ENCODE results near the gene ABHD8. TPM values are rescaled to one million over a fixed set of nuclear protein-coding genes. Genes with fewer than 3 reads are reported as not detected.

Gene ABHD8
- total RNA-seq, 1 donor from 2014 or later = 16.9 TPM

- no peak for DNase-seq (ENCODE audit: low spot score, unreplicated experiment)
- peaks cover 10% of the 10 kb centered on the region for H3K36me3 Mint-ChIP-seq (ENCODE audit: insufficient read depth)
- no peak overlapping the region for H3K27ac Mint-ChIP-seq
- H3K4me3 Mint-ChIP-seq (ENCODE audit: low read depth) = no peak overlapping the region
- H3K4me1 Mint-ChIP-seq (ENCODE audit: low read depth) = peaks cover 4% of the 10 kb centered on the region
- H3K9me3 Mint-ChIP-seq (ENCODE audit: low read depth) = no peaks in the 10 kb centered on the region
- TF ChIP-seq CTCF (IDR thresholded peaks at IDR 0.05; ENCODE audit: unreplicated experiment) = no peak
- H3K27me3 Mint-ChIP-seq = peaks cover 3% of the 10 kb centered on the region
These were observed 20.2 kb upstream of the ABHD8 start for GRCh38 chr19:17323300-17323963.

GRCh38 chr19:17322854-17323253 is 19.6 kb upstream of the ABHD8 start:
- H3K4me3 Mint-ChIP-seq (ENCODE audit: low read depth) = no peak overlapping the region
- DNase-seq (ENCODE audit: low spot score, unreplicated experiment) = no peak
- peaks cover 10% of the 10 kb centered on the region for H3K36me3 Mint-ChIP-seq (ENCODE audit: insufficient read depth)
- no peaks in the 10 kb centered on the region for H3K9me3 Mint-ChIP-seq (ENCODE audit: low read depth)
- peaks cover 4% of the 10 kb centered on the region for H3K4me1 Mint-ChIP-seq (ENCODE audit: low read depth)
- peaks cover 3% of the 10 kb centered on the region for H3K27me3 Mint-ChIP-seq
- TF ChIP-seq CTCF (IDR thresholded peaks at IDR 0.05; ENCODE audit: unreplicated experiment) = no peak
- peak overlapping the region; percentile 41 for H3K27ac Mint-ChIP-seq

GRCh38 chr19:17321655-17322489 is 18.6 kb upstream of the ABHD8 start:
- Mint-ChIP-seq H3K36me3 (ENCODE audit: insufficient read depth) (peaks cover 9% of the 10 kb centered on the region), H3K27ac (no peak overlapping the region), H3K4me3 (ENCODE audit: low read depth) (no peak overlapping the region), H3K27me3 (no peaks in the 10 kb centered on the region), H3K9me3 (ENCODE audit: low read depth) (no peaks in the 10 kb centered on the region), H3K4me1 (ENCODE audit: low read depth) (no peaks in the 10 kb centered on the region)
- no peak for TF ChIP-seq CTCF (IDR thresholded peaks at IDR 0.05; ENCODE audit: unreplicated experiment)
- no peak for DNase-seq (ENCODE audit: low spot score, unreplicated experiment)

- DNase-seq (ENCODE audit: low spot score, unreplicated experiment) = no peak
- no peaks in the 10 kb centered on the region for H3K27me3 Mint-ChIP-seq
- H3K36me3 Mint-ChIP-seq (ENCODE audit: insufficient read depth) = peaks cover 11% of the 10 kb centered on the region
- H3K4me3 Mint-ChIP-seq (ENCODE audit: low read depth) = no peak overlapping the region
- no peaks in the 10 kb centered on the region for H3K4me1 Mint-ChIP-seq (ENCODE audit: low read depth)
- no peak for TF ChIP-seq CTCF (IDR thresholded peaks at IDR 0.05; ENCODE audit: unreplicated experiment)
- H3K27ac Mint-ChIP-seq = no peak overlapping the region
- no peaks in the 10 kb centered on the region for H3K9me3 Mint-ChIP-seq (ENCODE audit: low read depth)
These were observed 17.2 kb upstream of the ABHD8 start for GRCh38 chr19:17320435-17320834.

GRCh38 chr19:17319473-17320238 is 16.4 kb upstream of the ABHD8 start:
- Mint-ChIP-seq H3K4me3 (ENCODE audit: low read depth) (no peak overlapping the region), H3K27ac (no peak overlapping the region), H3K9me3 (ENCODE audit: low read depth) (no peaks in the 10 kb centered on the region)

More at GRCh38 chr19:17319473-17320238, 16.4 kb upstream of the ABHD8 start:
- TF ChIP-seq CTCF (IDR thresholded peaks at IDR 0.05; ENCODE audit: unreplicated experiment) = no peak
- no peaks in the 10 kb centered on the region for H3K27me3 Mint-ChIP-seq
- peaks cover 12% of the 10 kb centered on the region for H3K36me3 Mint-ChIP-seq (ENCODE audit: insufficient read depth)
- DNase-seq (ENCODE audit: low spot score, unreplicated experiment) = no peak
- H3K4me1 Mint-ChIP-seq (ENCODE audit: low read depth) = no peaks in the 10 kb centered on the region

Measured in progenitor cell of endocrine pancreas (in vitro differentiated cells).